Measurements from ENCODE around the gene PLXNA4.

GRCh38 chr7:132423594-132424200 lies 152.6 kb downstream of the PLXNA4 start:
- no peak for TF ChIP-seq CTCF (IDR thresholded peaks at IDR 0.05)
- TF ChIP-seq POLR2A (IDR thresholded peaks at IDR 0.05), result no peak

All from lower leg skin (tissue), 3 donors.